Keratinocyte (primary cell): ENCODE data around the gene FSIP1.

Experiments
- CTCF ChIP-seq, 3 experiments: IDR thresholded peaks in 1 of 3; conservative IDR thresholded peaks in 1 of 3; optimal IDR thresholded peaks in 1 of 3; 2 replicates in 2 of 3; 3 replicates in 1 of 3; pipeline versions ENCODE3 to v1.5.1; 2011; ENCODE audit warnings: low read length in 3 of 3, mild to moderate bottlenecking in 3 of 3, moderate library complexity in 2 of 3, control low read depth in 1 of 3, inconsistent platforms in 1 of 3; ENCODE audit not compliant: insufficient read depth in 2 of 3; ENCODE audit errors: extremely low read depth in 1 of 3
- EZH2 ChIP-seq: IDR thresholded peaks from one replicate; pipeline ENCODE4 v1.6.1; 2012; ENCODE audit warnings: inconsistent platforms, mild to moderate bottlenecking, low read length, moderate library complexity

- TF ChIP-seq CTCF (optimal IDR thresholded peaks at IDR 0.05 in 1 of 3, IDR thresholded peaks at IDR 0.05 in 1 of 3, conservative IDR thresholded peaks at IDR 0.05 in 1 of 3; ENCODE audit: extremely low read depth in 1 of 3, insufficient read depth in 2 of 3, low read length in 3 of 3) (no peak), EZH2 (no peak)
These were observed 132.9 kb downstream of the FSIP1 start for GRCh38 chr15:39649757-39650156.
